Measurements from ENCODE around the gene TMEM17. TPM values are rescaled to one million over a fixed set of nuclear protein-coding genes. Genes with fewer than 3 reads are reported as not detected.

TMEM17 gene
- total and polyA plus RNA-seq, 2 donors (not counting 1 experiment from before 2014, with no cell fraction given): 2.5 to 4.9 TPM

DNA sequence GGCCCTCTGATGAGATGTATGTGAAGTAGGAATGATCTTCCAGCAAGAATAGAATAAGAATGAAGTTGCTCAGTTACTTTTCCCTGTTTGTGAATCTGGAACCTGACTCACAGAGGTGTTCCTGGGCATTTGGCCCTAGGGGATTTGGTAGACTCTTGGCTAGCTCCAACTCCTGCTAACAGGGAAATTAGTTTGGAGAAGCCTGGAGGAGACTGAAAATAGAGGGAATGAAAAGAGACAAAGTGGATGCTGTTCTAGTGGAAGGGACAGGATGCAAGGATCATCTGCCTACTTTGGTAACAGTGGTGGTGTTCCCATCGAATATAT, 19.6 kb downstream of the TMEM17 start:
- no peak for TF ChIP-seq EZH2 (IDR thresholded peaks at IDR 0.05; ENCODE audit: low read length, missing control alignments)
- TF ChIP-seq, protein P1, sequence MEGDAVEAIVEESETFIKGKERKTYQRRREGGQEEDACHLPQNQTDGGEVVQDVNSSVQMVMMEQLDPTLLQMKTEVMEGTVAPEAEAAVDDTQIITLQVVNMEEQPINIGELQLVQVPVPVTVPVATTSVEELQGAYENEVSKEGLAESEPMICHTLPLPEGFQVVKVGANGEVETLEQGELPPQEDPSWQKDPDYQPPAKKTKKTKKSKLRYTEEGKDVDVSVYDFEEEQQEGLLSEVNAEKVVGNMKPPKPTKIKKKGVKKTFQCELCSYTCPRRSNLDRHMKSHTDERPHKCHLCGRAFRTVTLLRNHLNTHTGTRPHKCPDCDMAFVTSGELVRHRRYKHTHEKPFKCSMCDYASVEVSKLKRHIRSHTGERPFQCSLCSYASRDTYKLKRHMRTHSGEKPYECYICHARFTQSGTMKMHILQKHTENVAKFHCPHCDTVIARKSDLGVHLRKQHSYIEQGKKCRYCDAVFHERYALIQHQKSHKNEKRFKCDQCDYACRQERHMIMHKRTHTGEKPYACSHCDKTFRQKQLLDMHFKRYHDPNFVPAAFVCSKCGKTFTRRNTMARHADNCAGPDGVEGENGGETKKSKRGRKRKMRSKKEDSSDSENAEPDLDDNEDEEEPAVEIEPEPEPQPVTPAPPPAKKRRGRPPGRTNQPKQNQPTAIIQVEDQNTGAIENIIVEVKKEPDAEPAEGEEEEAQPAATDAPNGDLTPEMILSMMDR (conservative IDR thresholded peaks at IDR 0.05 in 1 of 2, IDR thresholded peaks at IDR 0.05 in 1 of 2; ENCODE audit: low read depth in 1 of 2, low read length in 2 of 2): no peak
- H3K27ac ChIP-seq (ENCODE audit: insufficient read depth, low read length): no peak overlapping the region
- no peak for DNase-seq (ENCODE audit: low read depth in 2 of 2)

GRCh38 chr2:62485761-62486438, 20.1 kb downstream of the TMEM17 start:
- Histone ChIP-seq H3K4me3 (replicated peaks in 1 of 4; ENCODE audit: control extremely low read depth in 1 of 4, insufficient read depth in 1 of 4, low read depth in 3 of 4, low read length in 4 of 4) (no peak overlapping the region), H3K9ac (ENCODE audit: insufficient read depth, low read length) (no peak overlapping the region), H4K20me1 (ENCODE audit: control insufficient read depth, extremely low read depth, insufficient read depth, low read length) (no peaks in the 10 kb centered on the region), H3K27me3 (ENCODE audit: control insufficient read depth, insufficient read depth, low read length) (no peaks in the 10 kb centered on the region), H3K27ac (ENCODE audit: insufficient read depth, low read length) (no peak overlapping the region), H3K9me3 (ENCODE audit: control insufficient read depth, insufficient read depth, low read depth, low read length) (no peaks in the 10 kb centered on the region), H3K4me2 (ENCODE audit: extremely low read depth, insufficient read depth, low read length) (no peak overlapping the region), H3K4me1 (ENCODE audit: control insufficient read depth, extremely low read depth, insufficient read depth, low read length) (peaks cover 2% of the 10 kb centered on the region), H3K79me2 (ENCODE audit: control insufficient read depth, insufficient read depth, low read length) (no peaks in the 10 kb centered on the region), H2AFZ (ENCODE audit: low read length) (no peak overlapping the region), H3K36me3 (ENCODE audit: control insufficient read depth, insufficient read depth, low read length) (no peaks in the 10 kb centered on the region)
- no peak for TF ChIP-seq EZH2 (IDR thresholded peaks at IDR 0.05; ENCODE audit: low read length, missing control alignments)
- TF ChIP-seq, protein P1 (conservative IDR thresholded peaks at IDR 0.05 in 1 of 2, IDR thresholded peaks at IDR 0.05 in 1 of 2; ENCODE audit: low read depth in 1 of 2, low read length in 2 of 2): no peak
- peak; percentile 59 to 61 for DNase-seq (ENCODE audit: low read depth in 2 of 2)

More for the DNA sequence above, 19.6 kb downstream of the TMEM17 start:
- Histone ChIP-seq H3K79me2 (ENCODE audit: control insufficient read depth, insufficient read depth, low read length) (no peaks in the 10 kb centered on the region), H3K9me3 (ENCODE audit: control insufficient read depth, insufficient read depth, low read depth, low read length) (no peaks in the 10 kb centered on the region), H4K20me1 (ENCODE audit: control insufficient read depth, extremely low read depth, insufficient read depth, low read length) (no peaks in the 10 kb centered on the region), H2AFZ (ENCODE audit: low read length) (no peak overlapping the region), H3K4me3 (replicated peaks in 1 of 4; ENCODE audit: control extremely low read depth in 1 of 4, insufficient read depth in 1 of 4, low read depth in 3 of 4, low read length in 4 of 4) (no peak overlapping the region), H3K36me3 (ENCODE audit: control insufficient read depth, insufficient read depth, low read length) (no peaks in the 10 kb centered on the region), H3K27me3 (ENCODE audit: control insufficient read depth, insufficient read depth, low read length) (no peaks in the 10 kb centered on the region), H3K4me2 (ENCODE audit: extremely low read depth, insufficient read depth, low read length) (no peak overlapping the region), H3K4me1 (ENCODE audit: control insufficient read depth, extremely low read depth, insufficient read depth, low read length) (peaks cover 2% of the 10 kb centered on the region), H3K9ac (ENCODE audit: insufficient read depth, low read length) (no peak overlapping the region)

DNA sequence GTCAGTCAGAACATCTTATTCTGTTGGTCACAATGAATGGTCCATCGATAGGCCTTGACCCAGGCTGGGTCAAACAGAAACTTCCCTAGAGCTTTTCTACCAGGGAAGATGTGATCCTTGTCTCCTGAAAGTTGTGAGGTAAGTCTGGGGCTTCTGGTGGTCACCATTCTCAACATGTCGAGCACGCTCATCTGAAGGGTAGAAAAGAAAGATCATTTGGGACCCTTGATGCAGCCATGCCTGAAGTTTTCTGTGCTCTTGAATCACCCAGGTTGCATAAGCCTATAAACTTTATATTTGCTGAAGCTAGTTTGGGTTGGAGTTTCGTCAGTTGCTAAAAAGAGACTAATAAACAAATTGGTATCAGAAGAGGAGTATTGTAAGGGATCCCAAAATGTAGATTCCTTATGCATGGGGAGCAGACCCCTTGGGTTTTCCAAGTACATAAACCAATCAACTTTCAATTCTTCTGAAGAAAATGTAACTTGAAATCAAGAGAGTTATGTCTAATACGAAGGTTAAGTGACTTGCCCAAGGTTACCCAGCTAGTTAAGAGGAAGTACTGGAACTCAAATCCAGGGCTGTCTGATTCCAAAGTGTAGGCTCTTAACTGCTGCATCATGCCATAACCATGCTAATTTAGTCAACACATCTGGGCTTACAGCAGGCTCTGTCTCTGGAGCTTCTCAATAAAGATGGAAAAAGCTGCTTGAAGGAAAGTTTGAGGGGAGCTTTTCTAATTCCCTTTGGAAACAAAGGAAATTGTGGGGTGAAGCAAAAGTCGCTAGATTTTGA, 23.2 kb downstream of the TMEM17 start:
- TF ChIP-seq, protein P1 (conservative IDR thresholded peaks at IDR 0.05 in 1 of 2, IDR thresholded peaks at IDR 0.05 in 1 of 2; ENCODE audit: low read depth in 1 of 2, low read length in 2 of 2): no peak
- TF ChIP-seq EZH2 (IDR thresholded peaks at IDR 0.05; ENCODE audit: low read length, missing control alignments): no peak
- H2AFZ ChIP-seq (ENCODE audit: low read length): no peak overlapping the region

More for the DNA sequence above, 23.2 kb downstream of the TMEM17 start:
- Histone ChIP-seq H3K4me1 (ENCODE audit: control insufficient read depth, extremely low read depth, insufficient read depth, low read length) (peaks cover 2% of the 10 kb centered on the region), H3K27ac (ENCODE audit: insufficient read depth, low read length) (no peak overlapping the region), H3K9me3 (ENCODE audit: control insufficient read depth, insufficient read depth, low read depth, low read length) (no peaks in the 10 kb centered on the region), H4K20me1 (ENCODE audit: control insufficient read depth, extremely low read depth, insufficient read depth, low read length) (no peaks in the 10 kb centered on the region), H3K4me2 (ENCODE audit: extremely low read depth, insufficient read depth, low read length) (no peak overlapping the region), H3K27me3 (ENCODE audit: control insufficient read depth, insufficient read depth, low read length) (no peaks in the 10 kb centered on the region), H3K9ac (ENCODE audit: insufficient read depth, low read length) (no peak overlapping the region), H3K4me3 (replicated peaks in 1 of 4; ENCODE audit: control extremely low read depth in 1 of 4, insufficient read depth in 1 of 4, low read depth in 3 of 4, low read length in 4 of 4) (no peak overlapping the region), H3K79me2 (ENCODE audit: control insufficient read depth, insufficient read depth, low read length) (no peaks in the 10 kb centered on the region), H3K36me3 (ENCODE audit: control insufficient read depth, insufficient read depth, low read length) (no peaks in the 10 kb centered on the region)
- DNase-seq (ENCODE audit: low read depth in 2 of 2): no peak

Data from fibroblast of lung (primary cell).